RWPE1 (cell line): ENCODE data around the gene NCAM1.
A peak's percentile ranks its signal among the peaks of the same experiment; 100 is the strongest.

ENCODE experiments used
- CTCF ChIA-PET: fragments of 350-600 bp; sonication (Branson Sonifier 250); formaldehyde crosslinking; extraction: SDS; loops from one replicate; lab custom pipeline; 2021; lab: Yijun Ruan, JAX
- POLR2A ChIA-PET: fragments of 400-600 bp; formaldehyde crosslinking; extraction: SDS; loops from one replicate; lab custom pipeline; 2020; ENCODE audit warnings: antibody characterized with exemption; ENCODE audit not compliant: low non-redundant PET; lab: Yijun Ruan, JAX
- DNase-seq: peaks from one replicate; pipeline ENCODE4 v3.0.0; 2012; ENCODE audit warnings: low spot score
- H3K27ac ChIP-seq: fragments of 450-650 bp; 2 replicates; pipeline ENCODE4 v1.5.1; 2017
- TF ChIP-seq, protein P1 (sequence below): fragments of 450-650 bp; conservative IDR thresholded peaks from 2 replicates; pipeline ENCODE4 v1.5.1; 2017; ENCODE audit warnings: low read depth, mild to moderate bottlenecking

NCAM1 gene

DNA sequence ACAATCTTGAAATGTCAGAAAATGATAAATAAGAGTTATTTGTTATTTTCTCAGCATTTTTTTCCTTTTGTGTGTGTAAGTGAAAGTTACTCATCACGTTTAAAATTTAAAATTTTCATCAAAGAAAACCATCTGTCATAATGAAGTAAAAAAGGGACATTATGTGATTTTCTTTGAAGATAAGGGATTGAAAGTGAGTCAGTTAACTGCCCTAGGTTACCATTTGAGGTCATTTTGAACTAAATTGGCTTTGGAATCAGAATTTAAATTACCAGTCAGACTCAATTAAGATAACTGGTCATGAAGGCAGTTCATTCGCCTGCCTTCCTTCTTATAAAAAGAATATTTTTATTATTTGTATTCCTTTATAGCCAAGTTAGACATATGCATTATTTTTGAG lies 14.3 kb downstream of the NCAM1 start:
- TF ChIP-seq, protein P1, sequence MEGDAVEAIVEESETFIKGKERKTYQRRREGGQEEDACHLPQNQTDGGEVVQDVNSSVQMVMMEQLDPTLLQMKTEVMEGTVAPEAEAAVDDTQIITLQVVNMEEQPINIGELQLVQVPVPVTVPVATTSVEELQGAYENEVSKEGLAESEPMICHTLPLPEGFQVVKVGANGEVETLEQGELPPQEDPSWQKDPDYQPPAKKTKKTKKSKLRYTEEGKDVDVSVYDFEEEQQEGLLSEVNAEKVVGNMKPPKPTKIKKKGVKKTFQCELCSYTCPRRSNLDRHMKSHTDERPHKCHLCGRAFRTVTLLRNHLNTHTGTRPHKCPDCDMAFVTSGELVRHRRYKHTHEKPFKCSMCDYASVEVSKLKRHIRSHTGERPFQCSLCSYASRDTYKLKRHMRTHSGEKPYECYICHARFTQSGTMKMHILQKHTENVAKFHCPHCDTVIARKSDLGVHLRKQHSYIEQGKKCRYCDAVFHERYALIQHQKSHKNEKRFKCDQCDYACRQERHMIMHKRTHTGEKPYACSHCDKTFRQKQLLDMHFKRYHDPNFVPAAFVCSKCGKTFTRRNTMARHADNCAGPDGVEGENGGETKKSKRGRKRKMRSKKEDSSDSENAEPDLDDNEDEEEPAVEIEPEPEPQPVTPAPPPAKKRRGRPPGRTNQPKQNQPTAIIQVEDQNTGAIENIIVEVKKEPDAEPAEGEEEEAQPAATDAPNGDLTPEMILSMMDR: no peak
- DNase-seq: no peak
- ChIA-PET CTCF (no interaction called here), POLR2A (no interaction called here)
- no peak overlapping the region for H3K27ac ChIP-seq

DNA sequence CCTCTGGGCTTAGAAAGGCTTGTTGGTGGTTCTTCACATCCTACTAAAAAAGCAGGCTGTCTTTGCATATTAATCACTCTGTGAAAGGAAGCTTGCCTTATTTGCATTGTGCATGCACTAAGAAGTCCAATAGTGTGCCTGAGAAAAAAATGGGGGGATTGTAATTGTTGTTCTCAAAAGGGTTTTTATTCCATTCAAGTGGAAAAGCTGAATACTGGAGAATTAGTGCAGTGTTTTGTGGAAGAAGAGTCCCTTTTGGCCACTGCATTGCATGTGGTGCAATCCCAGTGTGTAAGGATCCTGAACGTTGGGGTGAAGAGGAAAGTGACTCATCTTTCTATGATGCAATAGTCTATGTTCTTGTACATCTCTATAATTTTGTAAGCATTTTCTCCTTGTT lies 16.5 kb downstream of the NCAM1 start:
- ChIA-PET POLR2A (no interaction called here), CTCF (no interaction called here)
- DNase-seq: peak; percentile 54
- no peak overlapping the region for H3K27ac ChIP-seq
- TF ChIP-seq, protein P1: no peak

DNA sequence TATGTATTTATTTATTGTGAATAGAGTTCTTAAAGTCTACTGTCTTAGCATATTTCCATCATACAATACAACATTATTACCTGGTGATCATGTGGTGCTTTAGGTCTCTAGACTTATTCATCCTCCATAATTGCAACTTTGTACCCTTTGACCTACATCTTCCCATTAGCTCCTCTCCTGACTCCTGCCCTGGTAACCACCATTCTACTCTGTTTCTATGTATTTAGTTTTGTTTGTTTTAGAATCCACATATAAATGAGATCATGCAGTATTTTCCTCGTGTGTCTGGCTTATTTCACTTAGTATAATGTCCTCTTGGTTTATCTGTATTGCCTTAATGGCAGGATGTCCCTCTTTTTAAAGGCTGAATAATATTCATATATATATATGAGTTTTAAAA lies 22.7 kb downstream of the NCAM1 start:
- no peak for DNase-seq
- POLR2A ChIA-PET: no interaction called here
- TF ChIP-seq, protein P1: no peak

DNA sequence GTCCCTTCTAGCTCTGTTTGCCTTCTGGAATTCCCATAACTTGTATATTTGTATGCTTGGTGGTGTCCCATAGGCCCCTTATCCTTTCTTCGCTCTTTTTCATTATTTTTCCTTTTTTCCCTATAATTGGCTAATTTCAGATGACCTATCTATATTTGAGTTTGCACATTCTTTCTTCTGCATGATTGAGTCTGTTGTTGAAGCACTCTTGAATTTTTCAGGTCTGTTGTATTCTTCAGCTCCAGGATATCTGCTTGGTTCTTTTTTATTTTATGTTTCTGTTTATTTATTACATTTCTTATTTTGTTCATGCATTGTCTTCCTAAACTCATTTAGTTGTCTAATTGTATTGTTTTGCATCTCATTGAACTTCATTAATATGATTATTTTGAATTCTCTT lies 28.0 kb downstream of the NCAM1 start:
- ChIA-PET CTCF (interaction anchor here (0.6 to 0.7 kb wide), 3 partner anchors 19 to 1001 kb away, joined by 3 to 4 read pairs (median 4); no protein-coding TSS in a partner anchor), POLR2A (no interaction called here)

More for the DNA sequence above, 22.7 kb downstream of the NCAM1 start:
- CTCF ChIA-PET: no interaction called here
- no peak overlapping the region for H3K27ac ChIP-seq

DNA sequence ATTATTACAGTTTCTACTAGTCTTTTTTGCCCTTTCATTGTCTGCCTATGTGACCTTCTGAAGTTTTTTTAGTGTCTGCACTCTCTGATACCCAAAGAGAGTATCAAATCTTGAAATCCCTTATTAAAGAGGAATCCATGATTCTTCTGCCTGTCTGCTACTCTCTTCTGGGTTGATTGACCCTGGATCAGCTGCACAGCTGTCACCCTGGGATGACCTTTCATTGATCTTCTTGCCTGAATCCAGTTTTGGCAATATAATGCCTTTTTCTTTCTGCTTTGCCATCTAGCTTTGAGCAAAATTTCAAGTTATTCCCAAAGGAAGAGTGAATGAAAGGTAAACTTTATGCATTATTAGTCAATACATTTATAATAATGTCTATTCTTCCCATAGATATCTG lies 32.6 kb downstream of the NCAM1 start:
- H3K27ac ChIP-seq: no peak overlapping the region
- no peak for DNase-seq
- TF ChIP-seq, protein P1: no peak
- ChIA-PET POLR2A (no interaction called here), CTCF (no interaction called here)

More for the DNA sequence above, 28.0 kb downstream of the NCAM1 start:
- DNase-seq: no peak
- no peak overlapping the region for H3K27ac ChIP-seq
- TF ChIP-seq, protein P1: no peak

DNA sequence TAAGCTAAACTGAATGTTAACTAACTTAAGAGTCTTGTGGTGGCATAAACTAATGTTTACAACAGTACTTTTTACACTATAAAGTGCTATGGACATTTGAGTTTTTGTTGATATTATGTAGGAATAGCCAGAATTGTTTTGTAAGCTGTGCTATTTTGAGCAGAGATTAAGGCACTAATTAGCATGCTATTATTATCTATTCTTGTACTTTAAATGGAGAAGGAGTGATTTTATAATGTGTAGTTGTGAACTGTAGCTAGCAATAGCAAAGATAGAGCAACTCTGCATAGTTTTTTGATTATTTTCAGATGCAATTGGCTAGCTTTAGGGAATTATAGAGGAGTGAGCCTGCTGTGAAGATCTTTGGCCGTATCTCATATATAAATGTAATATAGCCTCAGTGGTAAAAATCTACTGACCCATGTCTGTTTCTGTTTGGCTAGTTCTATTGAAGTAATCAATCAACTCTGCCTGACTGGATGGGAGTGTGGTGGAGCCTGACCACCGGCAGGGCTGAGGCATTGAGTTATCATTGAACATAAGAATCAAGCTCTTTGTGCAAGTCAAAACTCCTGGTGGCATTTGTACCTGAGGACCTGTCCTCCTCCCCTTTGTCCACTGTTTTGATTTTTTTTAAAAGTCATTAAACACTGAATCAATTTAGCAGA lies 34.3 kb downstream of the NCAM1 start:
- ChIA-PET POLR2A (no interaction called here), CTCF (no interaction called here)
- no peak overlapping the region for H3K27ac ChIP-seq
- TF ChIP-seq, protein P1: no peak
- no peak for DNase-seq
